HG03064 (cell line): ENCODE data around the gene DPPA2.
"Not testable (repeated sequence)": the region's sequence is repeated elsewhere in the genome, so short reads cannot be mapped to it uniquely, and the experiment has no call there.

Source experiments
- ATAC-seq: cut with Tn5 transposase; IDR thresholded peaks from one replicate; pipeline ENCODE4 v1.9.1; 2021; ENCODE audit warnings: low read depth; ENCODE audit not compliant: unreplicated experiment

DPPA2 gene

GRCh38 chr3:109316162-109316730 is at the start of gene DPPA2:
TSS of gene DPPA2 (minus strand) at chr3:109316517. CDS start at chr3:109314542, 1,975 bp downstream.
- ATAC-seq, result no peak

- no peak for ATAC-seq
Measured at GRCh38 chr3:109364088-109364487, 47.8 kb upstream of the DPPA2 start.

- ATAC-seq, result no peak
Measured at GRCh38 chr3:109363634-109364033, 47.3 kb upstream of the DPPA2 start.

GRCh38 chr3:109362823-109363222 is 46.5 kb upstream of the DPPA2 start:
- ATAC-seq, result no peak

- not testable (repeated sequence) for ATAC-seq
Measured at GRCh38 chr3:109358809-109359208, 42.5 kb upstream of the DPPA2 start.

- no peak for ATAC-seq
Measured at GRCh38 chr3:109356442-109357155, 40.3 kb upstream of the DPPA2 start.

- ATAC-seq, result no peak
Measured at GRCh38 chr3:109355625-109356441, 39.5 kb upstream of the DPPA2 start.

- no peak for ATAC-seq
Measured at GRCh38 chr3:109353057-109353456, 36.7 kb upstream of the DPPA2 start.

GRCh38 chr3:109351231-109351630 is 34.9 kb upstream of the DPPA2 start:
- no peak for ATAC-seq

GRCh38 chr3:109346770-109347295 is 30.5 kb upstream of the DPPA2 start:
- no peak for ATAC-seq

GRCh38 chr3:109346099-109346498 is 29.8 kb upstream of the DPPA2 start:
- no peak for ATAC-seq

GRCh38 chr3:109339714-109340648 is 23.7 kb upstream of the DPPA2 start:
- ATAC-seq, result no peak

GRCh38 chr3:109339197-109339596 is 22.9 kb upstream of the DPPA2 start:
- ATAC-seq, result no peak

- no peak for ATAC-seq
Measured at GRCh38 chr3:109338322-109338721, 22.0 kb upstream of the DPPA2 start.

- ATAC-seq, result no peak
Measured at GRCh38 chr3:109337393-109337792, 21.1 kb upstream of the DPPA2 start, which contains the start of gene DPPA4. TSS of gene DPPA4 (minus strand) at chr3:109337546. CDS start at chr3:109337517, 29 bp downstream.

GRCh38 chr3:109336291-109336861 is 20.1 kb upstream of the DPPA2 start:
- no peak for ATAC-seq

- ATAC-seq, result no peak
Measured at GRCh38 chr3:109334572-109334971, 18.3 kb upstream of the DPPA2 start.

GRCh38 chr3:109331692-109332091 is 15.4 kb upstream of the DPPA2 start:
- no peak for ATAC-seq

GRCh38 chr3:109330405-109330804 is 14.1 kb upstream of the DPPA2 start:
- ATAC-seq, result no peak

GRCh38 chr3:109328202-109328601 is 11.9 kb upstream of the DPPA2 start:
- ATAC-seq, result no peak
